ENCODE measurements around the gene TREH. TPM values are rescaled to one million over a fixed set of nuclear protein-coding genes. Genes with fewer than 3 reads are reported as not detected.
A peak's percentile ranks its signal among the peaks of the same experiment; 100 is the strongest.

TREH gene
- total RNA-seq, 3 donors from 2014 or later = not detected

GRCh38 chr11:118657709-118658428 is 21.6 kb downstream of the TREH start:
- TF ChIP-seq CTCF (IDR thresholded peaks at IDR 0.05) (no peak), POLR2AphosphoS5 (IDR thresholded peaks at IDR 0.05) (no peak), POLR2A (IDR thresholded peaks at IDR 0.05) (no peak)
- Histone ChIP-seq H3K4me1 (peaks cover 4 to 7% of the 10 kb centered on the region in 2 donors), H3K36me3 (no peaks in the 10 kb centered on the region), H3K27me3 (no peaks in the 10 kb centered on the region), H3K9me3 (no peaks in the 10 kb centered on the region), H3K27ac (peak overlapping the region in 1 of 2 donors; percentile 79), H3K4me3 (no peak overlapping the region)
- intact Hi-C loops (cut with DNase I; ENCODE audit: low total_unique reads) = no loop called here
- no peak for DNase-seq (ENCODE audit: low spot score in 2 of 2)

DNA sequence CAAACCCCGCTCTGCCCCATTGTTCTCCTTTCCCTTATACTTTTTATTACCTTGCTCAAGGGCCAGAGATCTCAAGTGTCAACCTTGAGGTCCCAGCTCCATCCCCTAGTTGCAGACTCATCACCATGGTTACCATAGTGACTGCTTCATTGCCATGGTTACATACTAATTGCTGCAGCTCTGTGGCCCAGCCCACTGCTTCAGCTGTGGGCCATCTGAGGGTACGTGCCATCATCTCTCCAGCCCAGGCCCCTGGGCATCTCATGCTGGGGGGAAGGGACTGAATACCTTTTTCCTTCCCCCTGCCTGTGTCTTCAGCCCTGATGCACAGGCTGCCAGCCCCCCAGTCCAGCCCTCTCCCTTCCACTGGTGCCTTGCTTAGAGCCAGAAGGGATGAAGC is 22.2 kb downstream of the TREH start:
- TF ChIP-seq POLR2A (IDR thresholded peaks at IDR 0.05) = no peak
- no peak for TF ChIP-seq POLR2AphosphoS5 (IDR thresholded peaks at IDR 0.05)
- no peak for TF ChIP-seq CTCF (IDR thresholded peaks at IDR 0.05)
- Histone ChIP-seq H3K27ac (no peak overlapping the region), H3K36me3 (no peaks in the 10 kb centered on the region), H3K4me3 (no peak overlapping the region), H3K27me3 (no peaks in the 10 kb centered on the region), H3K4me1 (peaks cover 4 to 7% of the 10 kb centered on the region in 2 donors), H3K9me3 (no peaks in the 10 kb centered on the region)
- intact Hi-C loops (cut with DNase I; ENCODE audit: low total_unique reads) = no loop called here
- no peak for DNase-seq (ENCODE audit: low spot score in 2 of 2)

DNA sequence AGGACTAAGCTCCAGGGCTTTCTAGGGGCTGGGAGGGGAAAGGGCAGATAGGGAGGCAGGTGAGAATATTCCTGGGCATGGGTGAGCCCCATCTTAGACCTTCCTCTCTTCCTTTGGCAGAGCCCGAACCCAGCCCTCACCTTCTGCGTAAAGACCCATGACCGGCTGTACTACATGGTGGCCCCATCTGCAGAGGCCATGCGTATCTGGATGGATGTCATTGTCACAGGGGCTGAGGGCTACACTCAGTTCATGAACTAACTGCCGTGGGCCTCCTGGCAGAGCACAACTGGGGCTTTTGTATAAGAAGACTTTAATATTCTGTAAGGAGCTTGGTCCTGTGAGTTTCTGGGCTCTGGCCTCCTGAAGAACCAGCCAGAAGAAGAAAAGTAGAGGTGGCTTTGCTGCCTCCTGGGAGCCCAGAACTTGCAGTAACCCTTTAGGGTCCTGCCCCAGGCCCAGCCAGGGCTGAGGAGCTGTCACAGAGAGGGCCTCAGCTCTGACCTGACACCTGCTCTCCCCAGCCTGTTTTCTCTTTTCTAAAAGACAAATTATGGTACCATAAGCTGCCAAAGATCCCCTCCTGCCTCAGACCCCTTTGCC is 22.8 kb downstream of the TREH start:
- intact Hi-C loops (cut with DNase I; ENCODE audit: low total_unique reads) = no loop called here
- DNase-seq (ENCODE audit: low spot score in 2 of 2) = no peak
- Histone ChIP-seq H3K9me3 (no peaks in the 10 kb centered on the region), H3K4me3 (no peak overlapping the region), H3K4me1 (peaks cover 4 to 7% of the 10 kb centered on the region in 2 donors), H3K27me3 (no peaks in the 10 kb centered on the region), H3K27ac (no peak overlapping the region), H3K36me3 (no peaks in the 10 kb centered on the region)
- TF ChIP-seq POLR2A (IDR thresholded peaks at IDR 0.05) (no peak), CTCF (IDR thresholded peaks at IDR 0.05) (no peak), POLR2AphosphoS5 (IDR thresholded peaks at IDR 0.05) (no peak)

- peaks cover 4 to 7% of the 10 kb centered on the region in 2 donors for H3K4me1 ChIP-seq
- intact Hi-C loops (cut with DNase I; ENCODE audit: low total_unique reads) = no loop called here
- no peak for DNase-seq (ENCODE audit: low spot score in 2 of 2)
- no peaks in the 10 kb centered on the region for H3K9me3 ChIP-seq
- TF ChIP-seq POLR2AphosphoS5 (IDR thresholded peaks at IDR 0.05) (no peak), POLR2A (IDR thresholded peaks at IDR 0.05) (no peak), CTCF (IDR thresholded peaks at IDR 0.05) (no peak)
- no peaks in the 10 kb centered on the region for H3K27me3 ChIP-seq
- no peak overlapping the region for H3K27ac ChIP-seq
- H3K4me3 ChIP-seq = no peak overlapping the region
- no peaks in the 10 kb centered on the region for H3K36me3 ChIP-seq
These were observed 23.8 kb downstream of the TREH start for GRCh38 chr11:118655486-118656190.
